Glutamatergic neuron (in vitro differentiated cells): ENCODE results near the gene TNFRSF8. TPM values are rescaled to one million over a fixed set of nuclear protein-coding genes. Genes with fewer than 3 reads are reported as not detected.
"Not testable (repeated sequence)": the region's sequence is repeated elsewhere in the genome, so short reads cannot be mapped to it uniquely, and the experiment has no call there.

Source experiments
- DNase-seq: peaks from one replicate; pipeline ENCODE4 v3.0.0; 2022
- H3K27ac Mint-ChIP-seq: one replicate; pipeline ENCODE4 v1.8.0; 2020; ENCODE audit warnings: mild to moderate bottlenecking, mixed read lengths, inconsistent platforms; ENCODE audit not compliant: unreplicated experiment
- H3K27me3 Mint-ChIP-seq: one replicate; pipeline ENCODE4 v1.8.0; 2020; ENCODE audit warnings: mild to moderate bottlenecking, moderate library complexity, mixed read lengths, inconsistent platforms; ENCODE audit not compliant: unreplicated experiment
- H3K36me3 Mint-ChIP-seq: one replicate; pipeline ENCODE4 v1.8.0; 2020; ENCODE audit warnings: mild to moderate bottlenecking, mixed read lengths, inconsistent platforms; ENCODE audit not compliant: unreplicated experiment
- H3K4me1 Mint-ChIP-seq: one replicate; pipeline ENCODE4 v1.8.0; 2020; ENCODE audit warnings: mild to moderate bottlenecking, low read depth, mixed read lengths, inconsistent platforms; ENCODE audit not compliant: unreplicated experiment
- H3K4me3 Mint-ChIP-seq: one replicate; pipeline ENCODE4 v1.8.0; 2020; ENCODE audit warnings: mild to moderate bottlenecking, mixed read lengths, inconsistent platforms; ENCODE audit not compliant: unreplicated experiment
- H3K9me3 Mint-ChIP-seq: one replicate; pipeline ENCODE4 v1.8.0; 2020; ENCODE audit warnings: mild to moderate bottlenecking, moderate library complexity, mixed read lengths, inconsistent platforms; ENCODE audit not compliant: unreplicated experiment
- CTCF ChIP-seq: fragments of 200-600 bp; sonication (generic); IDR thresholded peaks from one replicate; pipeline ENCODE4 v1.5.0; 2021; ENCODE audit not compliant: partially characterized antibody, unreplicated experiment
- total RNA-seq: library from RNA; stranded (reverse); fragmentation: NEBNext Ultra II Directional; extraction: Animal tissue kit (Norgen Biotek cat#: 25700); gene quantifications from one replicate; pipeline ENCODE4 v1.2.1, GENCODE V29; 2021; ENCODE audit not compliant: unreplicated experiment

The TNFRSF8 gene
- total RNA-seq, 1 donor from 2014 or later = not detected

GRCh38 chr1:12032161-12032621, 30.9 kb upstream of the TNFRSF8 start:
- peaks cover 4% of the 10 kb centered on the region for H3K27me3 Mint-ChIP-seq
- no peak for TF ChIP-seq CTCF
- no peak overlapping the region for H3K4me3 Mint-ChIP-seq
- peaks cover 5% of the 10 kb centered on the region for H3K4me1 Mint-ChIP-seq
- no peak overlapping the region for H3K27ac Mint-ChIP-seq
- H3K36me3 Mint-ChIP-seq = peaks cover 5% of the 10 kb centered on the region
- H3K9me3 Mint-ChIP-seq = peaks cover 5% of the 10 kb centered on the region
- no peak for DNase-seq

- not testable (repeated sequence) for H3K36me3 Mint-ChIP-seq, DNase-seq, H3K4me3 Mint-ChIP-seq, H3K4me1 Mint-ChIP-seq, H3K27me3 Mint-ChIP-seq, H3K27ac Mint-ChIP-seq, H3K9me3 Mint-ChIP-seq
Observed at GRCh38 chr1:12033441-12033840, 29.7 kb upstream of the TNFRSF8 start.

GRCh38 chr1:12034381-12034801, 28.7 kb upstream of the TNFRSF8 start:
- peaks cover 1% of the 10 kb centered on the region for H3K27me3 Mint-ChIP-seq

GRCh38 chr1:12035312-12035711, 27.8 kb upstream of the TNFRSF8 start:
- Mint-ChIP-seq H3K27ac (no peak overlapping the region), H3K9me3 (no peaks in the 10 kb centered on the region), H3K36me3 (no peaks in the 10 kb centered on the region), H3K4me1 (peaks cover 12% of the 10 kb centered on the region), H3K4me3 (no peak overlapping the region), H3K27me3 (peaks cover 1% of the 10 kb centered on the region)
- DNase-seq = no peak
- no peak for TF ChIP-seq CTCF

More at GRCh38 chr1:12034381-12034801, 28.7 kb upstream of the TNFRSF8 start:
- Mint-ChIP-seq H3K4me3 (no peak overlapping the region), H3K4me1 (peaks cover 12% of the 10 kb centered on the region), H3K9me3 (no peaks in the 10 kb centered on the region), H3K36me3 (no peaks in the 10 kb centered on the region), H3K27ac (no peak overlapping the region)
- DNase-seq = no peak
- TF ChIP-seq CTCF = no peak

GRCh38 chr1:12037486-12038355, 25.4 kb upstream of the TNFRSF8 start:
- Mint-ChIP-seq H3K4me1 (peaks cover 7% of the 10 kb centered on the region), H3K36me3 (no peaks in the 10 kb centered on the region), H3K27ac (no peak overlapping the region), H3K9me3 (no peaks in the 10 kb centered on the region), H3K27me3 (peaks cover 1% of the 10 kb centered on the region), H3K4me3 (no peak overlapping the region)
- DNase-seq = no peak
- TF ChIP-seq CTCF = no peak
